ENCODE results near the gene MAP3K10.

MAP3K10 gene

GRCh38 chr19:40175820-40176219, 15.4 kb upstream of the MAP3K10 start:
- DNase-seq, result no peak

- no peak for DNase-seq
These were observed 13.7 kb upstream of the MAP3K10 start for GRCh38 chr19:40177286-40178070.

GRCh38 chr19:40178756-40179155, 12.5 kb upstream of the MAP3K10 start:
- DNase-seq, result no peak

GRCh38 chr19:40184273-40184672, 7.0 kb upstream of the MAP3K10 start:
- no peak for DNase-seq

GRCh38 chr19:40191836-40192646, 815 bp downstream of the MAP3K10 start:
- DNase-seq, result no peak

GRCh38 chr19:40192758-40193586, 1.7 kb downstream of the MAP3K10 start:
- DNase-seq, result no peak

GRCh38 chr19:40193587-40193849, 2.3 kb downstream of the MAP3K10 start:
- no peak for DNase-seq

- no peak for DNase-seq
These were observed 7.2 kb downstream of the MAP3K10 start for GRCh38 chr19:40198272-40198990.

GRCh38 chr19:40200341-40201099, 9.3 kb downstream of the MAP3K10 start:
- no peak for DNase-seq

GRCh38 chr19:40204381-40204780, 13.2 kb downstream of the MAP3K10 start:
- DNase-seq, result no peak

GRCh38 chr19:40205760-40206159, 14.5 kb downstream of the MAP3K10 start:
- DNase-seq, result no peak

GRCh38 chr19:40208602-40209001, 17.4 kb downstream of the MAP3K10 start:
- DNase-seq, result no peak

- no peak for DNase-seq
These were observed 19.7 kb downstream of the MAP3K10 start for GRCh38 chr19:40210889-40211288.

GRCh38 chr19:40213251-40213829, 22.1 kb downstream of the MAP3K10 start:
- no peak for DNase-seq

GRCh38 chr19:40213882-40214570, 22.8 kb downstream of the MAP3K10 start:
- no peak for DNase-seq

GRCh38 chr19:40214936-40215335, 23.7 kb downstream of the MAP3K10 start:
- no peak for DNase-seq

- DNase-seq, result no peak
These were observed 25.0 kb downstream of the MAP3K10 start for GRCh38 chr19:40216013-40216776.

- DNase-seq, result no peak
These were observed 25.5 kb downstream of the MAP3K10 start for GRCh38 chr19:40216777-40217026.

- DNase-seq, result peak; percentile 79
These were observed 26.0 kb downstream of the MAP3K10 start for GRCh38 chr19:40217027-40217810.
